Measurements from ENCODE around the gene PTGES3L.

Gene PTGES3L

DNA sequence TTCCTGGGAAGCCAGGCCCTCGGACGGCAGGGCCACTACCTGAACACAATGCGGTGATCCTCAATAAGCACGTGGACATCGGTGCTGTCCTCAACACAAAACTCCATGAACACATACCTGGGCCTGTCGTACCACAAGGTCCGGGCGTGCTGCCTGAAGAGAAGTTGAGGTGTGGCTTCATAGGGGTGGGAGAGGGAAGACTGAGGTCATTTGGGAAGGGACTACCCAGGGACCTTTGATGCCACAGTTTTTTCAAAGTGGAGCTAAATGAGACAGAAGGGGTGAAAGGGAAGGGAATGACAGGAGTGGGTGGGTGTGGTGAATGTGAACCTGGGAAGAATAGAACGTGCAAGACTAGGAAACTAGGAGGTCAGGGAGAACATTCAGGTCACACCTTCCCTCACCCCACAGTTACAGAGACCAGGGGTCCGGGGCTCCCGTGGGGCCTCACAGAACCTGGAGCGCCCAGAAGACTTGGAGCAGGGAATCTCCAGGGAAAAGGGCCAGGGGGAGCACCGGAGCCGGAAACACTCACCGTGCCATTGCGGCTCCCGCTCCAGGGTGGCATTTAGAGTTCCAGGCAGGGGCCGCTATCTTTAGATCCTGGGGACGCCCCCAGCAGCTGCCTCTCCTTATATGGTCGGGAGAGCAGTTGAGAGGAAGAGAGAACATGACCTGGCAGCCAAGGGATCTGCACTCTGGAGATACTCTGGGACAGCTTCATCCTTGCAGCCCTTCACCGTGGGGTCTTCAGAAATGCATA lies at the start of gene PTGES3L:
PTGES3L (minus strand) TSS at position 570 of the 763 bp plus-strand sequence; CDS start at position 543, 27 bp downstream.
- no peak for DNase-seq (ENCODE audit: low read depth)

DNA sequence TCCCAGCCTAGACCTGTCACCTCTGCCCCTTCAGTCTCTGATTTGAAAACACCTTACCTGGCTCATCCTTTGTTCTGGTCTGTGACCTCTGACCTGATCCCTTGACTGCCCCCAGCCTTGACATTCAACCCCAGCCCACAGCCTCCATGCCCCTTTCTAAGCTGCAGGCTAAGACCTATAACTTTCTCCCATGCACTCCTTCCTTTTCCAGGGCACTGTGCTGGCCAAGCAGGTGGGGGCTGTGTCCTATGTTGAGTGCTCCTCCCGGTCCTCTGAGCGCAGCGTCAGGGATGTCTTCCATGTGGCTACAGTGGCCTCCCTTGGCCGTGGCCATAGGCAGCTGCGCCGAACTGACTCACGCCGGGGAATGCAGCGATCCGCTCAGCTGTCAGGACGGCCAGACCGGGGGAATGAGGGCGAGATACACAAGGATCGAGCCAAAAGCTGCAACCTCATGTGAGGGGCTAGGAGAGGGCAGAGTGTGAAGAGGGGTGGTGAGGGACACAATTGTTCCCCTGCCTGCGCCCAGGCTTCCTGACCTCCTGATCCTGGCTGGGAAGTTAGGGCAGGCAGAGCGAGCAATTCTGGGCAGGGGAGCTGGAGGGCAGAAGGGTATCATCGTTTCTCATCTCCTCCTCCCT lies 48.5 kb upstream of the PTGES3L start:
- DNase-seq (ENCODE audit: low read depth), result no peak

DNA sequence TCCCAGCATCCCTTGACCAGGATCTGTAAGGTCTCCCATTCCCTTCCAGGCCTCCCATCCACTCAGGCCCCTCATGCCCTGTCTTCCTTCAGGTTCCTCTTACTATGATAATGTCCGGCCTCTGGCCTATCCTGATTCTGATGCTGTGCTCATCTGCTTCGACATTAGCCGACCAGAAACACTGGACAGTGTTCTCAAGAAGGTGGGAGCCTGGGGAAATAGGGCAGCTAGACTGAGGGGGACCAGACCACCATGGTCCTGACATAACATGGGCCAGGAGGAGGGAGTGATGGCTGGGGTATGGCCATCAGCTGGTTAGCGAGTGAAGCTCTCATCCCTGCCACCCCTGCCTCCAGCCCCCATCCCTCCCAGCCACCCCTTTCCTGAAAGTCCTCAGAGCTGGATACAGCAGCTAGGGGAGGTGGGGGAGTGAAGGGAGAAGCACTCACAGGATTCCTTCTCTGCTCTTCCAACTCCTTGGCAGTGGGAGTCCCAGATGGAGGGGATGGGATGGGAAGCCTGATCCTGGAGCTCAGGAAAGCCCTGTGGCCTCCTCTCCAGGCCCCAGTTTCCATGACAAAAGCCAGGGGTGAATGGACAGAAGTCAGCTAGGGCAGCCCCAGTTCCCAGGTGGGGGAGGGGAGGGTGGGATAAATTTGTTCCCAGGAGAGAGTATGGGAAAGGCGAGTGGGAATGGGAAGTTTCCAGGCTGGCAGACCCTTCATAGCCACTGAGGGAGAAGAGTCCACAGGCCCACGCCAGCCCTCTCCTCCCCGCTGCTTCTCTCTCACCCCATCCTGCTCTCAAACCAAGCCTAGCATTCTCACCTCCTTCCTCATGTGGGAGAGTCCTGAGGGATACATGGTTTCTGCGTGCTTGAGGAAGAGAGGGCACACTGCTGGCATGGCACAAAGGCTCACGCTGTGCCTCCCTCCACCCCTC lies 47.5 kb upstream of the PTGES3L start:
- no peak for DNase-seq (ENCODE audit: low read depth)

DNA sequence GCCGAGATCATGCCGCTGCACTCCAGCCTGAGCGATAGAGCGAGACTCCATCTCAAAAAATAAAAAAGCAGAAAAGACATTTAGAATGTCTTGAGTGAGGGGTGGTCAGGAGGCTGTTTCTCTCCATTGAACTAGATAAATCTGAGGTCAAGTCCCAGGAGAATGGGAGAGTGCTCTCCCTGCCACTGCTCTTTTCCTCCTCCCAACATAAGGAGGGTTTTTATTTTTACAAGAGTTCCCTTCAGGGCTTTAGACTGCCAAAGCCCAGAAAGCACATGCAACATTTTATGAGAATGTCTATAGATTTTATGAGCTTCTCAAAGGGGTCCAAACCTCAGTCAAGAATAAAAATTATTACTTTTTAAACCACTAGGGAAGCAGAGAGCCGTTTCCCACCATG lies 46.7 kb upstream of the PTGES3L start:
- DNase-seq (ENCODE audit: low read depth), result no peak

DNA sequence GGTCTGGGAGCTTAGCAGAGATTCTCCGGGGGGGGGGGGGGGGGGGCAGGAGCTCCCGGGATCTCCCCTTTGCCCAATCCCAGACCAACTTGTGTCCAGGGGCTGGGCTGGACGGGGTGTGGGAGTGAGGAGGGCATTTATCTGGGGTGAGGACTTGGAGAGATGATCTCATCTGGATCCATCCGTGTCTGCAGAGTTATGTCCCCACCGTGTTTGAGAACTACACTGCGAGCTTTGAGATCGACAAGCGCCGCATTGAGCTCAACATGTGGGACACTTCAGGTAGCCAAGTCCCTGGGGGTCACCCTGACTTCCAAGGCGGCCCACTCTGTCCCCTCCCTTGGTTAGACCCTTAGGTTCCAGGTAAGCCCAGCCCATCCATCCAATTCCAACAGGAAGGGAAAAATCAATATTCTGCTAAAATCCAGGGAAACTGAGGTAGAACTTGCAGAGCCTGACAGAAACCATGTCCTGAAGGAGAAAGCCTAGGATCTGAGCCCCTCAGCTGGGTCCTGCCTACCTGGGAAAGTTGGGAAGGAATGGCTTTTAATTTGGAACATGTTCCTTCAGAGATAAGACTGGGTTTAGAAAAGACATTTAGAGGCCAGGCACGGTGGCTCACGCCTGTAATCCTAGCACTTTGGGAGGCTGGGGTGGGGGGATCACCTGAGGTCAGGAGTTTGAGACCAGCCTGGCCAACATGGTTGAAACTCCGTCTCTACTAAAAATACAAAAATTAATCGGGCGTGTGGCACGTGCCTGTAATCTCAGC lies 46.1 kb upstream of the PTGES3L start:
- no peak for DNase-seq (ENCODE audit: low read depth)

DNA sequence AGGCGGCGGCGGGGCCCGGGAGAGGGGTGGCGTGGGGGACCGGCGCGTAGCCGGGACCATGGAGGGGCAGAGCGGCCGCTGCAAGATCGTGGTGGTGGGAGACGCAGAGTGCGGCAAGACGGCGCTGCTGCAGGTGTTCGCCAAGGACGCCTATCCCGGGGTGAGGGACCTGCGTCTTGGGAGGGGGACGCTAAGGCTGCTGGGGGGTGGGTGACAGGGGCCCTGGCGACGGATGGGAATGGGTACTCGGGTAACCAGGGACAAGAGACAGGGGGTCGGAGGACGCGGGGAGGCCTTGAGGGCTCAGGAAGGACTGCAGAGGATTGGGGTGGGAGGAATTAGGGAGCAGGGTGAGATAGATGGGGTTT lies 45.4 kb upstream of the PTGES3L start:
- DNase-seq (ENCODE audit: low read depth), result no peak

DNA sequence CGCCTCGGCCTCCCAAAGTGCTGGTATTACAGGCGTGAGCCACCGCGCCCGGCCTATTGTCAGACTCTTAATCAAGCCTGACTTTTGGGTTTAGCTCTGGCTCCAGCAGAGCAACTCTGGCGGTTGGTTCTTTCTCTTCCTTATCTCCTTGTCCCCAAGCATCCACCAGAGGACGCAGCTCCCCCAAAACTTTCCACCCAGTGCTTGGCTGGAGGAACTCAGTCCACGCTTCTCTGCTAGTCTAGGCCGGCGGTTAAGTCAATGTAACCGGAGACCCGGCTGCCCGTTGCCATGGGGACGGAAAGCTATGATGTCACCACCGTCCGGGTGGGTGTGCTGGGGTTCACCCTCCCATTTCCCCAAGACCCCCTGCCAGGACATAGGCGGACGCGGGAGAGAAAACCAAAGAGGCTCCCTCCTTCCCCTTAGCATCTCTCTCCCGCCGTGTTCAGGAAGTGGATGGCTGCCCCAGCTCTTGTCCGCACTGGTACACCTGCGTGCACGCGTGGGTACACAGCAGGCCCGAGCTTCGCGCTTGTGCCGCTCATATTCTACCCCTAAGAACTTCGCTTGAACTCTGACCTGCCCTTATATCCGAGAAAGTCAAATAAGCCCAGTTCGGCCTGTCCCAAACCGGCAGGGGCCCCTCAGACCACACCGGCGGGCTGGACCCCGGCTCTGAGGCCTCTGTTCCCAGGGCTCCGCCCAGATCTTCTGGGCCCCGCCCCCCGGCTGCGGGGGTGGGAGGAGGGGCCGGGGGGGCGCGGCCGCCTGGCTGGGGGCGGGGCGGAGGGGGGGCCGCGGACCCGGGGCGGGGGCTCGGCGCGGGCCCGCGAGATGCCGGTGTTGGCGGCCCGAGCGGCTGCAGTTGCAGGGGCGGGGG lies 44.8 kb upstream of the PTGES3L start, which contains the start of gene RND2:
RND2 (plus strand) TSS at position 825 of the 883 bp plus-strand sequence. CDS start 117 bp downstream, outside the sequence.
- peak; percentile 62 for DNase-seq (ENCODE audit: low read depth)

DNA sequence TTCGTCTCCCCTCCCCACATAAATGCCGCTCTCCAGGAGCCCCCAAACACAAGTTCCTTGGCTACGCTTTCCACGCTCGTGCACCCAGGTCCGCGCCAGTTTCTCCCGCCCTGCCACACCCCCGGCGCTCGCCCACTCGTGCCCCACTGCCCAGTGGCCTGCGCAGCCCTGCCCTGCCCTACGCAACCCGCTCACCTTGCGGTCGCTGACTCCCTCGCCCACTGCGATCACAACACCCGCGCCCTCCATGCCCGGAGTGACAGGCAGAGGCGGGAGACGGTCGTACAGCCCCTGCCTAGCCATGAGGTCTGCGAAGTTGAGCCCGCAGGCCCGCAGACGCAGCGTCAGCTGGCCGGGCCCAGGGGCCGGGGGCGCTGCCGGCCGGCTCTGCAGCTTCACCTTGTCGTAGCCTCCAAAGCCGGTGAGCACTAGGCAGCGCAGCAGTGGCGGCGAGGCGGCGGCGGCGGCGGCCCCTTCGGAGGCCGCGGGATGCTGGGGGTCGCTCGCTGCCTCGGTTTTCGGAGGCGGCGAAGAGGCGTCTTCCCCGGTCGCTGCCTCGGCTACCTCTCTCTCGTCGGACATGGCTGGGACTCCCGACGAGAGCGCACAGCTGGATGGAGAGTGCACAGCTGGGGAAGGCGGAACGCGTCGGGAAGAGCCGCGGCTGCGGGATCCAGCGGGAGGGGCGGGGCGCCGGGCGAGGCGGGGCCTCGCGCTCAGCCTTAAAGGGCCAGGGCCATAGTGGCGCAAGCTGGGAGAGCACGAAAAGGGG lies 42.0 kb upstream of the PTGES3L start, which contains the start of gene VAT1:
VAT1 (minus strand) TSS at position 645 of the 772 bp plus-strand sequence; CDS start at position 582, 63 bp downstream.
- DNase-seq (ENCODE audit: low read depth), result peak; percentile 42

DNA sequence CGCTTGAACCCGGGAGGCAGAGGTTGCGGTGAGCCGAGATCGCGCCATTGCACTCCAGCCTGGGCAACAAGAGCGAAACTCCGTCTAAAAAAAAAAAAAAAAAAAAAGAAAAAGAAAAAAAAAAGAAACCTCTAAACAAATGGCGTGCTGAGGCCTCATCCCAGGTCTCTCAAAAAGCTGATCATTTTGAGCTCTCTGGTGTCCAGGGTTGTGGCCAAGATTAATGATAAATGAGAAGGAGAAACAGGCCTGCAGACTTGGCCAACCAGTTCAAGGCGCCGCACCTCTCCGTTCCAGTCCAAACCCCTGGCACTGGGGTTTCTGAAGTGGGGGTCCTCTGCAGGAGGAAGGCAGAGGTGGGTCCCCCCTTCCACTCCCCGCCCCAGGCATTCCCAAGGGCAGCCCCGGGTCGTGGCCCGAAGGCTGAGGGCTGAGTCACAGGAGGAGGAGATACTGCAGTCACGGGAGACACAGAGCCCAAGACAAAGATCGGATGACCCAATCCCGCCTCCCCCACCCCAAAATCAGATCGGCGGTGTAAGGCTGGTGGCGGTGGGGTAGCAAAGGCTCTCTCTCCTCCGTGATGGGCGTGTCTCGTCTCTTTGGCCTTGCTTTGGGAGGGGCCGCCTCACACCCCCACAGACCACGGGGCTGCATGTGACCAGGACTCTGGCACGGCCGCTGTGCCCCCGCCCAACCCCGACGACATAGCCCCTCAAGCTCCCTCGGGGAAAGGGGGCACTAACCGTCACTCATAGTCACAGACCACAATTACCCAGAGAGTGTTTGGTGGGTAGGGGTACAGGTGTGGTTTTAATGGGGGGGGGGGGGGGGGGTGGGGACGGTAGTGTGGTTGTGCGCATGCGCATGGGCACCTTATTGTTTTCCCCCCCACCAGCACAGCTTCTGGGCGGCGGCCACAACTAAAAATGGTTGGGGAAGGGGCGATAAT lies 41.2 kb upstream of the PTGES3L start:
- no peak for DNase-seq (ENCODE audit: low read depth)

DNA sequence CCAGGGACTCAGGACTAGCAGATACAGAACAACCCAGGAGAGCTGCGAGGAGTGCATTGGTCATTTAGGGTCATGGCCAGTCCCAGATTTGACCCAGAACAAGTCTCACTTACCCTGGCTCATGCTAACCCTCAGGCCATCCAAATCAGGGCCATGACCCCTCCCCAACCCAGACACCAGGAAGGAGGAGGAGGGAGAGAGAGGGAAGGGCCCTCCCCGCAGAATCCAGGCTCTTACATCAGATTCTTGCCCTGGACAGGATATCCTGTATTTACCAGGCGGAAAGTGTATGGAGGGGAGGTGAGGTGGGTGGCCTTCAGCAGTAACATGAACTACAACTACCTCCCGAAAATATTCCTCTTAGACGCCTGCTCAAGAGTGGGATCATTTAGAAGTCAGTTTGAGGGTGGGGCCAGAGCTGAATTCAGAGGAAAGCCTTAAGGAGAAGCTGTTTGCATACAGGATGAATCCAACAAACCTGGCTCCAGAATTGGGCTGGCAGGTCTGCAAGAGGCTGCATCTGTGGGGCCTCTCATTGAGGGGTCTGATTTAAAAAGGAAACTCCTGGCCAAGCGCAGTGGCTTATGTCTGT lies 40.2 kb upstream of the PTGES3L start:
- DNase-seq (ENCODE audit: low read depth), result no peak

DNA sequence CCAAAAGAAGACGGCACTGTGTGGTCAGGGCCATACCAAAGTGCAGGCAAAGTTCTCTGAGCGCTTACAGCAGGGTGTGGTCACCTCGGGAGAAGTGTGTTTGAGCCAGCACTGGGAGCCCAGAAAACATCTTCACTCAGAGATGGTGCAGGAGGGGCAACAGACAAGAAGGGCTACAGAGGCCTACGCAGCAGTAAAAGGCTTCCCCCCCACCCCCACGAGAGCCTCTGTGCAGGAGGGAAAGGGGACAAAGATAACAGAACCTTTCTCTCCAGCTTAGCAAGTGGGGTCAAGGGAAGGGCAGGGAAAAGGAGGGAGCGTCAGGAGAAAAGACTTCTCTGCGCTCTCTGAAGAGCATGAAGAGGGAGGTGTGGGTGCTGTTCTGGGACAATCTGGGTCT lies 39.5 kb upstream of the PTGES3L start:
- no peak for DNase-seq (ENCODE audit: low read depth)

DNA sequence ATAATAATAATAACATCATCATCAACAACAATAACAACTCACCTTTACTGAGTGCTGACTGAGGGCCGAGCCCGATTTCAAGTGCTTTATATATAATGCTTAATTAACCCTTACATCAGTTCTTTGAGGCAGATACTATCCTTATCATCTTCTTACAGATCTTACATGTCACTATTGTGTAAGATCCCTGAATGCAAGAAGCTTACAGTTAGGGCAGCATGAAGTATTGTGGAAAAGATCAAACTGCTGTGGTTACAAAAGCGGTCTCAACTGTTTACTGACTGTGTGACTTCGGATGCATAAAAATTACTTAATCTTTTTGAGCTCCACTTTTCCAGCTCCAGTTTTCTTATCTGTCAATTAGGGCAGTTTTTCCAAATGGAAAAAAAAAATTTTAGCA lies 39.1 kb upstream of the PTGES3L start:
- no peak for DNase-seq (ENCODE audit: low read depth)

DNA sequence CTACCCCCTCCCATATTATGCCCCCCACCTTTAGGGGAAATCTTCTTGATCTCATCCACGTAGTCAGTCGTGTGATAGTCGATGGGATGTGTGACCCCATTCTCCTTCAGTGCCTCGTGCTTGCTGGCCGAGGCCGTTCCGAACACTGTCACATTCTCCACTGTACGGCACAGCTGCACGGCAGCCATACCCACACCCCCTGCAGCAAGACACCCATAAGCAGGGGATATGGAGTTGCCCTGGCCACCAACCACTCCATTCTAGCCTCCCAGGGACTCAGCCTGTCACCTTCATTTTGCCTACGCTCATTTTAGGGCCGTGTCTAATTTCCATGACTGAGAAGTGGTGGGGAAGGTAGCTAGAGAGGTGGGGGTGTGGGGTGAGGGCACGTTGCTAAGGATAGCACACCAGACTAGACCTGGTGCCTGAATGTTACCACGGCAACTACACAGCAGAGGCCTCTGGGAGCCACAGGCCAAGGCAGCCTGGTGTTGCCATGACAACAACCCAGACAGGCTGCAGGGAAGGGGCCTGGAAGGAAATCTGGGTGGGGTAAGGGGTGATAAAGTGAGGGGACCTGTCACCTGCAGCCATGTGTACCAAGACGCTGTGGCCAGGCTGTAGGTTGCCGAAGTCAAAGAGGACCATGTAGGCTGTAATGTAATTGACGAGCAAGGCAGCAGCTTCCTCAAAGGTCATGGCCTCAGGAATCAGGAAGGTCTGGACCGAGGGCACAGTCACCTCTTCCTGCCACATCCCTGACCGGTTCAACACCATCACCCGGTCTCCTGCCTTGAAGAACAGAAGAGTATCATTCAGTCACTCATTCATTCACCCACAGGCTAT lies 38.4 kb upstream of the PTGES3L start:
- DNase-seq (ENCODE audit: low read depth), result no peak

DNA sequence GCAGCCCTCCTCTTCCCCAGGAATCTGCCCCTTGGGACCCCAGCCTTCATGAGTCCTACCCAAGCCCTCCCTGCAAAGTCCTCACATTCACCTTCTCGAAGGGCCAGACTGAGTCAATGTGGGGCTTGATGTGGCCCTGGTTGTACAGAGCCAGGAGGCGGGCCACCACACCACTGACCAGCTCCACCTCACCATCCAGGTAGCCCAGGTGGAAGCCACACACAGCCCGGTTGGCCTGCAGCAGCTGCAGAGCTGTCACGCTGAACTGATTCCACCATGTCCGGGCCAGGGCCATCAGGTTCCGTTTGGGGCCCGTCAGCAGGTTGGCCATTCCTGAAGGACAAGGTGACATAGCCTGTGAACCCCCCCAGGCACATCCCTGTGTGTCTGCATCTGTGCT lies 36.3 kb upstream of the PTGES3L start:
- no peak for DNase-seq (ENCODE audit: low read depth)

DNA sequence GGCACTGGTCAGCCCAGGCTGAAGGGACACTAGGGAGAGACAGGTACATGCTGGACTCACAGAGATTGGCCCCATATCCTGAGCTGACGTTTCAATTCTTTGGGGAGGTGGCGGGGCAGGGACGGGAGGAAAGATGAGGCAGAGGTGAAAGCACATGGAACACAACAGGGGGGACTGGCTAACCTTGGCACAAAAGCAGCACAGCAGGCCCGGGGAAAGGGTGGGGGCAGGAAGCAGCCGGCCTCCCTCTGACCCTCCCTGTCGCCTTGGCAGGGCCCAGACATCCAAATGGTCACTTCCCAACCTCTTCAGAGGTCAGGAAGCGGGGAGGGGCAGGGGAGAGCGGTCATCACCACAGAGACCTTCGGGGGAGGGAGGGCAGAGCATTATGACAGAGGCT lies 35.7 kb upstream of the PTGES3L start:
- DNase-seq (ENCODE audit: low read depth), result no peak

DNA sequence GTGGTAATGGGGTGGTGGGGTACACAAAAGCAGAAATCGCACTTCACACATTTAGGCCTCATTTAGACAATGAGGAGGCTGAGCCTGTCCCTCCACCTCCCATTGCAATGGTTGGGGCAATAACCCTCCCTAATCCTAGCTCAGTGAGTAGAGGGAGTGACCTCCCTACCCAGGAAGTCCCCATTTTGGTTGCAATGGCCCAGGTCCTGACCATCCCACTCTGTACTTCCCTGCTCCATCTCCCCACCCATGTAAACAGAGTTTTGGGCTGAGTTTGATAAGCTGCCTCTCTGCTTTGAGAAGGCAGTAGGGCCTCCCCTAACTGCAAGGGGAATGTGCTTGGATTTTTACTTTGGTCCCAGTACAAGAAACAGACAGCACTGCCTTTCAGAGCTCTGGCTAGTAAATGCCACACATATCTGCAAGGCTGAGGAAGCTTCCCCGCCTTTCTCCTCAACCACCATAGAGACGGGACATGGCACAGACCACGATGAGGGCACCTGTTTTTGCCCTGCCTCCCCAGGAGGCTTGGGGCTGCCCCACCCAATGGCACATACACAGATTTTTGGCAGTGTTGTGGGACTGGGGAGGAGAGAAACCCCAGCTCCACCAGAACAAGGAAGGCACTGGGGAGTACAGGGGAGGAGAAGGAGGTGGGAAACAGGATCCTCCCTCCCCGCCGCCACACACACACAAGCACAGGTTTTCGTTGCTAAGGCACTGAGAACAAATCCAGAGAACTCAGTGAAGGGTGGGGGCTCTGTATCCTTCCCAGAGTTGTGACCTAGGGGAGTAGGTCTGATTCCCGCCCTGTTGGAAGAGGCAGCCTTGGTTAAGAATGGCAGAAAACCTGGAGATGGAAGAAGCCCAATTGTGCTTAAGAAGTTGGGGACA lies 35.0 kb upstream of the PTGES3L start:
- DNase-seq (ENCODE audit: low read depth), result no peak

Data from stimulated activated CD8-positive, alpha-beta memory T cell treated with anti-CD3 and anti-CD28 coated beads, Interleukin-12 subunit alpha, Interleukin-12 subunit beta, amount 100 ng/mL, for 4 hours (primary cell).